Measurements from ENCODE around the gene CYB561D2.

Gene CYB561D2

GRCh38 chr3:50369012-50369670 is 18.5 kb downstream of the CYB561D2 start:
- no peak for DNase-seq

GRCh38 chr3:50370594-50370993 is 19.9 kb downstream of the CYB561D2 start:
- no peak for DNase-seq

GRCh38 chr3:50371133-50371685 is 20.5 kb downstream of the CYB561D2 start:
- no peak for DNase-seq

GRCh38 chr3:50372349-50372748 is 21.7 kb downstream of the CYB561D2 start:
- no peak for DNase-seq

- no peak for DNase-seq
Measured at GRCh38 chr3:50373146-50374051, 22.7 kb downstream of the CYB561D2 start.

- no peak for DNase-seq
Measured at GRCh38 chr3:50374363-50375257, 23.9 kb downstream of the CYB561D2 start.

- DNase-seq: no peak
Measured at GRCh38 chr3:50375258-50375931, 24.7 kb downstream of the CYB561D2 start.

GRCh38 chr3:50378024-50378423 is 27.4 kb downstream of the CYB561D2 start:
- DNase-seq: no peak

GRCh38 chr3:50378757-50379156 is 28.1 kb downstream of the CYB561D2 start:
- no peak for DNase-seq

- DNase-seq: no peak
Measured at GRCh38 chr3:50380405-50381085, 29.9 kb downstream of the CYB561D2 start.

GRCh38 chr3:50381383-50381782 is 30.7 kb downstream of the CYB561D2 start:
- DNase-seq: no peak

GRCh38 chr3:50382722-50383121 is 32.1 kb downstream of the CYB561D2 start:
- DNase-seq: no peak

GRCh38 chr3:50383750-50384149 is 33.1 kb downstream of the CYB561D2 start:
- no peak for DNase-seq

- DNase-seq: no peak
Measured at GRCh38 chr3:50385754-50386153, 35.1 kb downstream of the CYB561D2 start.

GRCh38 chr3:50388016-50388719 is 37.5 kb downstream of the CYB561D2 start:
- no peak for DNase-seq

GRCh38 chr3:50388720-50389413 is 38.2 kb downstream of the CYB561D2 start:
- no peak for DNase-seq

GRCh38 chr3:50389414-50389767 is 38.7 kb downstream of the CYB561D2 start:
- DNase-seq: no peak

GRCh38 chr3:50390508-50391224 is 40.0 kb downstream of the CYB561D2 start:
- no peak for DNase-seq

- DNase-seq: no peak
Measured at GRCh38 chr3:50392101-50392715, 41.5 kb downstream of the CYB561D2 start.
